PFSK-1 (cell line): ENCODE measurements around the gene CXXC5. TPM values are rescaled to one million over a fixed set of nuclear protein-coding genes. Genes with fewer than 3 reads are reported as not detected.

ENCODE experiments used
- FOXP2 ChIP-seq: optimal IDR thresholded peaks from 2 replicates; pipeline ENCODE3; 2011; ENCODE audit warnings: borderline replicate concordance, control low read depth, inconsistent platforms; ENCODE audit not compliant: insufficient read depth; ENCODE audit errors: extremely low read length, extremely low read depth
- POLR2AphosphoS5 ChIP-seq: IDR thresholded peaks from 2 replicates; pipeline ENCODE4 v1.6.1; 2012; ENCODE audit warnings: low read depth, mild to moderate bottlenecking, control low read depth, low read length, moderate library complexity
- REST ChIP-seq, 2 experiments: IDR thresholded peaks; 2 replicates each; pipeline versions ENCODE4 v1.6.1 to v1.8.0; 2011 to 2012; ENCODE audit warnings: low read depth in 2 of 2, low read length in 2 of 2, control low read depth in 1 of 2, inconsistent platforms in 1 of 2, mild to moderate bottlenecking in 1 of 2, moderate library complexity in 1 of 2; ENCODE audit not compliant: insufficient read depth in 1 of 2
- SIN3A ChIP-seq: IDR thresholded peaks from 2 replicates; pipeline ENCODE4 v1.6.1; 2012; ENCODE audit warnings: mild to moderate bottlenecking, low read length, moderate library complexity, borderline replicate concordance; ENCODE audit not compliant: insufficient read depth
- TAF1 ChIP-seq: IDR thresholded peaks from 2 replicates; pipeline ENCODE4 v1.6.1; 2012; ENCODE audit warnings: low read length, control low read depth, borderline replicate concordance; ENCODE audit not compliant: insufficient read depth
- polyA plus RNA-seq: library from polyadenylated mRNA; unstranded; fragments of >200 nt; gene quantifications from one replicate; pipeline ENCODE4 v1.2.1, GENCODE V29; 2012; ENCODE audit warnings: low read depth, missing spikeins; ENCODE audit not compliant: insufficient read length

Gene CXXC5
- polyA plus RNA-seq = 145 TPM

- peak in 1 of 2 experiments; percentile 16; a peak in 1 of 4 replicates for TF ChIP-seq REST (IDR thresholded peaks at IDR 0.05; ENCODE audit: insufficient read depth in 1 of 2, low read depth in 2 of 2, low read length in 2 of 2)
- TF ChIP-seq POLR2AphosphoS5 = peak; percentile 71
- peak; percentile 74; the same call in 1 of the 2 replicates for TF ChIP-seq TAF1
- TF ChIP-seq FOXP2 = no peak
These were observed at the start of gene CXXC5 for GRCh38 chr5:139648205-139649081. Gene CXXC5 (plus strand): TSS chr5:139648349. CDS start chr5:139680524, 32,175 bp downstream.

DNA sequence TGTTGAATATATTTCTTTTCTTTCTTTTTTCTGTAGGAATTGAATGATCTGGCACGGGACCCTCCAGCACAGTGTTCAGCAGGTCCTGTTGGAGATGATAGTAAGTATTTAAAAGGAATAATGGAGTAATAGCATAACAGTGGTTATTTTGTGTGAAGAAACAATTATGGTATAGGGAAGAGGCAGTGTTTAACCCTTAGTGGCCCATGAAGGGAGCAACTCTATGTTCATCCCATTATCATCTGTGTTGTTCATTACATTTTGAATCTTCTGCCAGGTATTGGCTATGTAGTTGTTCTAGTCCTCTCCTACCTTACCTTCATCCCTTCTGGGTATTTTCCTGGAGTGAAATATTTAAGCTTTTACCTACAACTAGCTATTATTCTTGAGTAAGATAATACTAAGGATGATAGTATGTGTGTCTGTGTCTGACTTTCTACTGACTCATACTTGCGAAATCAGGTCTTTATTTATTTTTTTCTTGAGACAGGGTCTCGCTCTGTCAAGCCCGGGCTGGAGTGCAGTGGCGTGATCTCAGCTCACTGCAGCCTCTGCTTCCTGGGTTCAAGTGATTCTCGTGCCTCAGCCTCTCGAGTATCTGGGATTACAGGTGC lies 47.7 kb upstream of the CXXC5 start:
- TF ChIP-seq FOXP2 (no peak), SIN3A (no peak), REST (IDR thresholded peaks at IDR 0.05; ENCODE audit: insufficient read depth in 1 of 2, low read depth in 2 of 2, low read length in 2 of 2) (no peak), POLR2AphosphoS5 (no peak), TAF1 (no peak)

DNA sequence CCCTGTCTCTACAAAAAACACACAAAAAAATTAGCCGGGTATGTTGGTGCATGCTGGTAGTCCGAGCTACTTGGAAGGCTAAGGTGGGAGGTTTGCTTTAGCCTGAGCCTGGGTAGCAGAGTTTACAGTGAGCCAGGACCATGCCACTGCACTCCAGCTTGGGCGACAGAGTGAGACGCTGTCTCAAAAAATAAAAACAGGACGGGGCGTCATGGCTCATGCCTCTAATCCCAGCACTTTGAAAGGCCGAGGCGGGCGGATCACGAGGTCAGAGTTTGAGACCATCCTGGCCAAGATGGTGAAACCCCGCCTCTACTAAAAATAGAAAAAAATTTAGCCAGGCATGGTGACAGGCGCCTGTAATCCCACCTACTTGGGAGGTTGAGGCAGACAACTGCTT lies 46.7 kb upstream of the CXXC5 start:
- TF ChIP-seq REST (IDR thresholded peaks at IDR 0.05; ENCODE audit: insufficient read depth in 1 of 2, low read depth in 2 of 2, low read length in 2 of 2) (no peak), SIN3A (no peak), FOXP2 (no peak), TAF1 (no peak), POLR2AphosphoS5 (no peak)

DNA sequence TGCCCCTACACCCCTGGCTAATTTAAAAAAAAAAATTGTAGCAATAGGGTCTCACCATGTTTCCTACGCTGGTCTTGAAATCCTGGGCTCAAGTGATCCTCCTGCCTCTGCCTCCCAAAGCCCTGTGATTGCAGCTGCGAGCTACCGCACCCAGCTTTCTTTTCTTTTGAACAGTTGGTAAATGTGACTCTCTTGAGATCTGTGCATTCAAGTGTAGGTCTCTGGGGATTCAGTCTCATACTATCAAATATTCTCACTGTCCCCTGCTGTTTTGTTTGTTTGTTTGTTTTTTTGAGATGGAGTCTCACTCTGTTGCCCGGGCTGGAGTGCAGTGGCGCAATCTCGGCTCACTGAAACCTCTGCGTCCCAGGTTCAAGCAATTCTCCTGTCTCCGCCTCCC lies 42.3 kb upstream of the CXXC5 start:
- no peak for TF ChIP-seq FOXP2
- TF ChIP-seq TAF1 = no peak
- TF ChIP-seq REST (IDR thresholded peaks at IDR 0.05; ENCODE audit: insufficient read depth in 1 of 2, low read depth in 2 of 2, low read length in 2 of 2) = no peak
- TF ChIP-seq POLR2AphosphoS5 = no peak
- TF ChIP-seq SIN3A = no peak
